DND-41 (cell line): ENCODE measurements around the gene RIC8A.

ENCODE experiments used
- EZH2 ChIP-seq: IDR thresholded peaks from 3 replicates; pipeline ENCODE4 v1.6.1; 2012; ENCODE audit warnings: borderline replicate concordance, low read depth, mild to moderate bottlenecking, moderate library complexity, low read length, inconsistent platforms; ENCODE audit not compliant: severe bottlenecking
- TF ChIP-seq, protein P1 (sequence below): IDR thresholded peaks from 2 replicates; pipeline ENCODE4 v1.5.1; 2012; ENCODE audit warnings: borderline replicate concordance, low read length, moderate library complexity, mild to moderate bottlenecking; ENCODE audit not compliant: poor library complexity, severe bottlenecking; ENCODE audit errors: extremely low read depth

DNA sequence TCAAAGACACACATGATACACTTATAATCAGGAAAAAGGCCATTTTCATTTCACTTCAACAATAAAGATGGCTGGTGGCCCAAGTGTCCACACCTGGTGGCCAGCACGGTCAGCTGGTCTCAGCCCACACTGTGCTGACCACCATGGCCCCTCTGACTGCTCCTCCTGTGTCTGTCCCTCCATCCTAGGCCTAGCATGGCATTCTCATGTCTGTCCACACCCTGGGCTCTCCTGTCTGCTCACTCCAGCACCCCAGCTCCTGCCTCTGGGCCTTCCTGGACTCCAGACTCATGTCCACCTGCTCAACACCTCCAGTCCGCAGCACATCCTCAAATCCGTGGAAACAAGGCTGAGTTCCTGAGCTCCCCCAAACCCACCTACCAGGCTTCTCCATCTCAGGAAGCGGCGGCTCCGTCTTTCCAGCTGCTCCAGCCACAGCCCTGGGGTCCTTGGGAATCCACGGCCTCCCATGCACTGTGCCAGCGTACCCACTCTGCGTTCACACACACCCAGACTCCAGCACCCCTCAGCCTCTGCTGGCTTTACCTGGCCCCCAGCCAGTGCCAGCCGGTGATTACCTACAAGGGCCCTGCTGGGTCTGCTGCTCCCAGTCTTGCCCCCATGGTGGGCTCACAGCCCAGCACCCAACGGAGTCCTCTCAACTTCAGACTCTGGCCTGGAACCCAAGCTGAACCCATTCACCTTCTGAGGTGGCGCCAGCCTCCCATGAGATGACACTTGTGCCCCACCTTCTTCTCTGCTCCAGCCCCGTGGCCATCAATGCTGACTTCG is 14.7 kb downstream of the RIC8A start:
- TF ChIP-seq, protein P1, sequence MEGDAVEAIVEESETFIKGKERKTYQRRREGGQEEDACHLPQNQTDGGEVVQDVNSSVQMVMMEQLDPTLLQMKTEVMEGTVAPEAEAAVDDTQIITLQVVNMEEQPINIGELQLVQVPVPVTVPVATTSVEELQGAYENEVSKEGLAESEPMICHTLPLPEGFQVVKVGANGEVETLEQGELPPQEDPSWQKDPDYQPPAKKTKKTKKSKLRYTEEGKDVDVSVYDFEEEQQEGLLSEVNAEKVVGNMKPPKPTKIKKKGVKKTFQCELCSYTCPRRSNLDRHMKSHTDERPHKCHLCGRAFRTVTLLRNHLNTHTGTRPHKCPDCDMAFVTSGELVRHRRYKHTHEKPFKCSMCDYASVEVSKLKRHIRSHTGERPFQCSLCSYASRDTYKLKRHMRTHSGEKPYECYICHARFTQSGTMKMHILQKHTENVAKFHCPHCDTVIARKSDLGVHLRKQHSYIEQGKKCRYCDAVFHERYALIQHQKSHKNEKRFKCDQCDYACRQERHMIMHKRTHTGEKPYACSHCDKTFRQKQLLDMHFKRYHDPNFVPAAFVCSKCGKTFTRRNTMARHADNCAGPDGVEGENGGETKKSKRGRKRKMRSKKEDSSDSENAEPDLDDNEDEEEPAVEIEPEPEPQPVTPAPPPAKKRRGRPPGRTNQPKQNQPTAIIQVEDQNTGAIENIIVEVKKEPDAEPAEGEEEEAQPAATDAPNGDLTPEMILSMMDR = no peak
- no peak for TF ChIP-seq EZH2
